WI38 (cell line): ENCODE data around the gene PLPPR1.

Source experiments
- H3K4me3 ChIP-seq: 2 replicates; pipeline ENCODE4 v1.5.1; 2011; ENCODE audit warnings: low read depth, mild to moderate bottlenecking, control low read depth, low read length
- CTCF ChIP-seq: IDR thresholded peaks from 2 replicates; pipeline ENCODE4 v1.5.1; 2012; ENCODE audit warnings: low read depth, mild to moderate bottlenecking, control low read depth, low read length

The PLPPR1 gene

GRCh38 chr9:101220341-101220740 lies 191.8 kb downstream of the PLPPR1 start:
- TF ChIP-seq CTCF = no peak
- no peak overlapping the region for H3K4me3 ChIP-seq

- TF ChIP-seq CTCF = no peak
- no peak overlapping the region for H3K4me3 ChIP-seq
These were observed 196.7 kb downstream of the PLPPR1 start for GRCh38 chr9:101225271-101225670.

- no peak overlapping the region for H3K4me3 ChIP-seq
- no peak for TF ChIP-seq CTCF
These were observed 197.6 kb downstream of the PLPPR1 start for GRCh38 chr9:101226161-101226560.

GRCh38 chr9:101226803-101227202 lies 198.3 kb downstream of the PLPPR1 start:
- no peak overlapping the region for H3K4me3 ChIP-seq
- no peak for TF ChIP-seq CTCF

- TF ChIP-seq CTCF = no peak
- no peak overlapping the region for H3K4me3 ChIP-seq
These were observed 201.1 kb downstream of the PLPPR1 start for GRCh38 chr9:101229606-101230005.

GRCh38 chr9:101232405-101232977 lies 204.0 kb downstream of the PLPPR1 start:
- no peak for TF ChIP-seq CTCF
- H3K4me3 ChIP-seq = no peak overlapping the region

GRCh38 chr9:101235105-101235866 lies 206.8 kb downstream of the PLPPR1 start:
- TF ChIP-seq CTCF = no peak
- H3K4me3 ChIP-seq = no peak overlapping the region
